Stimulated activated CD4-positive, alpha-beta T cell treated with anti-CD3 and anti-CD28 coated beads, Interleukin-2, amount 100 ng/mL, for 4 hours (primary cell): ENCODE measurements around the gene SHISA9.

Source experiments
- DNase-seq: peaks from one replicate; pipeline ENCODE4 v3.0.0-alpha.2; 2020; ENCODE audit warnings: low read depth

The SHISA9 gene

DNA sequence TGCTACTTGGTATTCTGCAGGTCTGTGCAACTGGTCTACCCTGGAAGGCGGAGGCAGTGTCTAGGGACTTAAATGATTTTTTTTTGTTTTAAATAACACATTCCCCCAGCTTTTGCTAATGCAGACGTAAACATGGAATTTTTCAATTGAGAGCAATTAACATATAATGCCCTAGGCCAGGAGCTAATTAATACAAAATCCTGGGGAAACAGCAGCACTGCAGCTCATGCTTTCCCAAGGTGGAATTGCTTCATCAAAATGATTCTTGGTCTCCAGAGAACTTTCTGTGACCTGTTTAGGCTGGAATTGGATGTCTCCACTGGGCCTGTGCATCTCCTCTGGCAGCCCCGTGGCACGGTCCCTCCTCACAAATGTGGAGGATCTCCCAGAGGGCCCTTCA is 50.6 kb downstream of the SHISA9 start:
- no peak for DNase-seq

DNA sequence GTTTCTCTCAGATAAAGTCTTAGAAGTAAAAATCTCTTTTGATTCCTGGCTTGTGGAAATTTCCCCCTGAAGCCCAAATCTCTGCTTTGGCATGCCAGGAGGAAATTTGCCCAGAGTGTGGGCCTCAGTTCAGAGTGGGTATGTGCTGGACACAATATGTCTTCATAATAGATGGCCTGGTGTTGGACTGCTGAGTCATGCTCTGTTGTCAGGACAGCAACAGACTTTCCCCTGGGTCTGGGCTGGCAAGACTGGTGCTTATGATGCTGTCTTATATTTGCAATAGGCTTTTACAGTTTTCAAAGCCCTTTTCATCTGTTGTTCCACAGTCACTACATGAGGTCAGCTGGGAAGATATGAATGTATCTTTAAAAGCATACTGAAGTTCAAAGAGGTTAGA is 57.0 kb downstream of the SHISA9 start:
- no peak for DNase-seq

DNA sequence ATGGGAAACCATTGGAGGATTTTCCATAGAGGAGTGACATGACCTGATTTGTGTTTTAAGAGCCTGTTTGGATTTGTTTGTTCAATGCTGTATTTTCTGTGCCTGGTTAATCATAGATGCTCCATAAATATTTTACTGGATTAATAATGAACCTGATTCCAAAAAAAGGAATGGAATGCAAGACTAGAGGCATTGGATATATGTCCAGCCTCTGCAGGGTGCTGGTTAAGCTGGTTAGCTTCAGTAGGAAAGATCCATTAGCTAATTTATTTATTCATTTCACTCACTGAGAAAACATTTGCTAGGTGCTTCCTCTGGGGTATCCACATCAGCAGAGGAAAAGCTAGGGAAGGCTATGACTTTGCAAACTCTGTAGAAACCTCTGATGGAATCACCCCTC is 57.7 kb downstream of the SHISA9 start:
- no peak for DNase-seq

DNA sequence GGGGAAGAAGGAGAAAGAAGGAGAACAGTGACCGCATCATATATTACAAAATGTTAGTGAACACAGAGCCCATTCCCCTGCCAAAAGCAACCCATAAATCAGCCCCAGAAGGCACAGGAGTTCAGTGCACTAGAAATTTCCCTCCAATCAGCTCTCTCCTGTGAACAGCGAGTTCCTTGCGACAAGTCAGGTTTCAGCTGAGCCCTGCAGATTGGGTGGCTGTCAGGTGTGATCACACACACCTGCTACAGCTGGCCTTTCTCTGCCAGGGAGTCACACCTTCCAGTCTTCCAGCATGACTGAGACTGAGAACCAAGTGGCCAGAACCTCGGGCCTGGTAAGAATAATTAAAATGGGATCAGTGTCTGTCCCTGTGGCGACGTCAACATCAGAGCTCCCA is 60.2 kb downstream of the SHISA9 start:
- no peak for DNase-seq

DNA sequence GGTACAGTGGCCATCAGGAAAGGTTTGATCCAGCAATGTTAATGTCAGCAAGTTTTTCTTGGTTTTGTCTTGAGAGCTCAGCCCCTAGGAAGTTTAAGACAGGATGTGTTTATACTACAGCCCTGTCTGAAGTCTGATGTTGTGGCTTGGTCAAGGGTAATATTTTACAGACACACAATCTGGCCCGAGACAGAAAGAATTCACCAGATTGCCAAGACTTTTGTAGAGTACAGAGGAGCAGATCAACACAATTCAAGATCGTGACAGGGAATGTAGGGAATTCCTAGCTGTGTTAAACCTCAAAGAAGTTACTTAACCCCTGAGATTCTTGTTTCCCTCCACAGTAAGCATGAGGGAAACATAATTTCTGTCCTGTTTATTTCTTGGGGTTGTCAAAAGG is 63.1 kb downstream of the SHISA9 start:
- no peak for DNase-seq

DNA sequence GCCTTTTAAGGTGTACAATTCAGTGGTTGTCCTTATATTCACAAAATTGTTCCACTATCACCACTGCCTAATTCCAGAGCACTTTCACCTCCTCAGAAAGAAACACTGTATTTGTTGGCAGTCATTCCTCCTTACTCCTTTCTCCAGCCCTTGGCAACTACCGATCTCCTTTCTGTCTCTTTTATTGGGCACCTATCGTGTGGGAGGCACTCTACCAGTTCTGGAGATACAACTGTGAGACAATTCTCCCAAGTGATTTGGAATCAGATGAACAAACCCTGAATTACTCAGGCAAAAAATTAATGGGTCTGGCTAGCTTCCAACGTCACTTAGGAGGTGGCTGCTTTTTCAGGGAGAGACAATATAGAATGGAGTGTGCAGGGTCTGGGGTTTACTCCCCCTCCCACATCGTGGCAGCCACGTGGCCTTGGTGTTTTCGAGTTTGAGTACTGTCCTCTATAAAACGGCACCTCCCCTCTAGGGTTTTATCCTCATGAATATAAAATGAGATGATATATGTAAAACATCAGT is 63.9 kb downstream of the SHISA9 start:
- DNase-seq, result no peak

DNA sequence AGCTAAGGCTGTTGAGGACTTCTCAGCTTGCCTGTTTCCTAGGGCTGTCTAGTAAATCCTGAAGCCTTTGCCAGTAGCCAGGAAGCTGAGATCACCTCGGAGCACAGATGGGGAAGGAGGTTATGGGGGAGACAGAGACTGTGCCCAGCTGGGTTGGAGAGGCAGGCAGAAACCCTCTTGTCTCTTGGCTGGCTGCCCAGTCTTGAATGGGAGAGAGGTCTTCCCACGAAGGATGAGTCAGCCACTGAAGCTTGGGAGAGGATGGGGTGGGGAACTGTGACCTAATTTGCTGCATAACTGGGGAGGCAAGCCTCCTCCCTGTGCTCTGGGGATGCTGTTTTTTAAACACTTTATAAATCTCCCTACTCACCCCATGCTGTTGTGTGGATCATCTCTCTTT is 69.8 kb downstream of the SHISA9 start:
- DNase-seq, result no peak

DNA sequence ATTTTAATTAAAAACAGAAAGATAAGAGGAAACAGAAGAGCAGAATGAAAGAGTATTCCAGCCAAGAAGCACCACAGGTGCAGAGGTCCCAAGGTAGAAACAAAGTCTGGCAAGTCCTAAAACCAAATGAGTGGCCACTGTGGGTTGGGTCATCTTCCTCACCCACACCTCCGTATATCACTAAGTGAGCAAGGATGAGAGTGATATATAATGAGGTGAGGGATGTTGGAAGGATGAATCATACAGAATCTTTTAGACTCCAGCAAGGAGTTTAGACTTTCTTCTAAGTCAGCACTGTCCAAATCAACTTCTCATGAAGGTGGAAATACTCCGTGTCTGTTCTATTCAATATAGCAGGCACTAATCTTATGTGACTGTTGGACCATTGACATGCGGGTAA is 70.8 kb downstream of the SHISA9 start:
- DNase-seq, result no peak

DNA sequence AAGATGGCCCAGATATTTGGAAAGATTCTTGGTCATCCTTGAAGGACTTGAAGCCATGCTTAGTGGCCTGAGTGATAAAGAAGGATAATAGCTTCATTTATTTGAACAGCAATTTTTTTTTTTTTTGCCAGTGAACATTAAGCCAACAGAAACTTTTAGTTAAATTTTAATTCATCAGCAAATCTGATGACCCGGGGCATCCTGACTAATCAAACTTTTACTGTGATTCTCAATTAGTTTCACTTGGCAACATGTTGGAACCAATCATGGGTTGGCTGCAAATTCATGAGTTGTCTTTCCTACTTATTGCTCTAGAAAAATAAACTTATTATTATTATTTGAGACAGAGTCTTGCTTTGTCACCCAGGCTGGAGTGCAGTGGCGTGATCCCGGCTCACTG is 74.4 kb downstream of the SHISA9 start:
- no peak for DNase-seq

DNA sequence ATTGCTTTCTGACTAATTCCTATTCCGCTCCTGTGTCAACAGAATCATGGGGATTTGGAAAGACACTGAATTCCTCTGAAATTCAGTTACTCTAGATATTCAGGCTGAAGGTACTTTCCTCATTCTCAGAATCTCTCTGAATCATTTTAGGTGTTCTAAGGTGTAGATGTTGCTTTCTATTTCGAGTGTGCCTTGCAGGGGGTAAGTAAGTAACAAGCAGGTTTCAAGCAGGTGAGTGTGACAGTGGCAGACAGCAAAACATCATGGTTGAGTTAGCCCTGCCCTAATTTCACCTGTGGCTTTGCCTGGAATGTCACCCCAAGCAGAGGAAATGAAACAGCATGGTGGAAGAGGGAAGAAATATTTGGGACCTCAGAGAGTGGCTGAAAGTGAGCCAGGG is 75.1 kb downstream of the SHISA9 start:
- DNase-seq, result no peak

DNA sequence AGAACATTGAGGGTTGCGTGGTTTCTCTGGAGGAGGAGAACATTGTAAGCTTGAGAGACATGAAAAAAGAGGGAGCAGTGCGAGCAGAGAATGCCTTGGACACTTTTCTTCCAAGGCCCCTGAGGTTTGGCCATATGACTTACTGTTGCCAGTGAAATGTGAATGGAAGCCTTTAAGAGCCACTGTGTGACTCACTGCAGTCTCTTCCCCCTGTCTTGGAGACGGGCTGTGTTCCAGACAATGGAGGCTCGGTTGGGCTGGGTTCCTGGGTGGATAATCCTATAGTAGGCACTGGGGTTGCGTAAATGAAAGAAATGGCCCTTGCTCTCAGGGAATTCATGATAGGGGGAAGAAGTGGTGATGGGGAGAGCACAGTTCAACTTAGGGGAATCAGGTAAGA is 75.5 kb downstream of the SHISA9 start:
- no peak for DNase-seq

DNA sequence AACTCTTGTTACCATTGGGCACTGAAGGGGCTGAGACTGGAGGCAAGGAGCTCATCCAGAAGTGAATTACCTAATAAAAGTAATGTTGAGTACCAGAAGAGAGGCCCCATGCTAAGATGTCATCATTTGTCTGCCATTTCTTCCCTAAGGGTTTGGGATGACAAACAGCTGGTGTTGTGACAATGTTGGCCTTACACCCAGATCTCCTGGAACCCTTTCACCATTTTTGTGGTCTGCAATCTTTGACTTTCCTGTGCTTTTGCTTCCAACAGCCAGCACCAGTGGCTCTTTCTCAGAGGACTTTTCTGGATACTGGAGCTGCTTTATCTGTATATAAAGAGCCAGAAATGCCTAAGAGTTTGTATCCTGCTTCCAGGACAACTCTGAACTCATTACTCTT is 84.1 kb downstream of the SHISA9 start:
- DNase-seq, result no peak

DNA sequence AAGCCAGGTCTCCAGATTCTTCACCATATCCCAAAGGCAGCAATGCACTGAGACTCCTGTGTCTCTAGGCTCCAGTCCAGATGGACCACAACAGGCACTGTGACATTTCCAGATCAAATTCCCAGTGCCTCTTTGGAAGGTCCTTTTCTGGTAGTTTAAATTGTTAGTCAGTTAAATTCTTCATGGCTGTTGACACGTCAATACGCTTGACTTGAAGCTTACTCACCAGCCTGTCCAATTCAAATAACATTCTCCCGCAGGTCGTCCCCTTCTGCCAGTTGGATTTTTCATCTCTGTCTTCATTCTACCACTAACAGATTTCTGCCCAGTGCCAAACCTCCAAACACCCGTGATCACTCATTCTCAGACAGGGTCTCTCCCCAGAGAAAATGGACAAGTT is 86.7 kb downstream of the SHISA9 start:
- DNase-seq, result no peak

DNA sequence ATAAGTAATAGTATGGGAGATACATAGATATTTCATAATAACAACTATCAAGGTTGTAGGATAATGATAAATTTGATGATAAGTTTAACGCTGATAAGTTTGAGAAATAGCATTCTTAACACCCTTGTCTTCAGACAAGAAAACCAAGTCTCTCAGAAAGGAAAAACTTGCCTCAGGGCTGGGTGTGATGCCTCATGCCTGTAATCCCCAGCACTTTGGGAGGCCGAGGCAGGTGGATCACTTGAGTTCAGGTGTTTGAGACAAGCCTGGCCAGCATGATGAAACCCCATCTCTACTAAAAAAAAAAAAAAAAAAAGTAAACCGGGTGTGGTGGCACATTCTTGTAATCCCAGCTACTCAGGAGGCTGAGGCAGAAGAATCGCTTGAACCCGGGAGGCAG is 90.7 kb downstream of the SHISA9 start:
- no peak for DNase-seq

DNA sequence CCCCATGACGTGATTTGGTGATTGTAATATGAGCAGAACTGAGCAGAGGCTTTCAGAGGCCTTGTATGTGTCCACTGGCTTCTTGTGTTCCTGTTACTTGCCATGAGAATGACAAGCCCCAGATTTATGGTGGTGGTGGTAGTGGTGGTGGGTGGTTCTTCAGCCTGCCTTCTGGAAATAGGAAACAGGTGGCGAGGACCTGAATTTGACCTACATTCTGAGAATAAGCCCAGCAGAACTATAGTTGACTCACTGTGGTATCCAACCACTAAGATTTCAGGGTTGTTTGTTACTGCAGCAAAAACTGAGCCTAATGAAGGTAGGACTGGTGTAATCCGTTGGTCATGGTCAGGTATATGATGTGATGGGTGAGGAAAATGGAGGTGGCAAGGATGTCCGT is 93.0 kb downstream of the SHISA9 start:
- no peak for DNase-seq

DNA sequence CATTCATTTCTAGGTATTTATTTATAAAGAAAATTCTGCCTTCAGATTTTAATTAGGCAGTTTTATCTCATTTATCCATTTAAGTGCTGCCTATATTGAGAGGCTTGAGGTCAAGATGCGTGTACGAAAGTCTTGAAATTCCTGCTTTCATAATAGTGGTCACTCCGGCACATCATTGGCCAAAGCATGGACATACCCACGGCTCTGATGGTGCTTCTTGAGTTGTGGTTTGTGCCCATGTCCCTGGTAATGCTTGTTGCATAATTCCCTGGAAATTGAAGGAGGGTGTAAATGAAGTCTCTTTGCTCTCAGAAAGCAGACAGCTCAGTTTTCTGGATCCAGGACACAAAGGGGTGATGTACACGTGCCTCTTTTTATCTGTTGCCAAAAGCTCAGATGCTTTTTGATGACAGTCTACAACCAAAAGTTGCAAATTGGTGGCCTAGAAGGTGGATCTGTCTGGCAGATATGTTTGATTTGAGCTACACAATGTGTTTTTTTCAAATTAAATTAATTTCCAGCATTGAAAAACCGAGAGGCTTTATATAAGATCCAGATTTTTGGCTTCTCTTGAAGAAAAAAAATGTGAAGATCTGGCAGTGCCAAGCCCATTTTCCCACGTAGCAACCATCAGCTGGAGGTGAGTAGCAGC is 94.4 kb downstream of the SHISA9 start:
- no peak for DNase-seq

DNA sequence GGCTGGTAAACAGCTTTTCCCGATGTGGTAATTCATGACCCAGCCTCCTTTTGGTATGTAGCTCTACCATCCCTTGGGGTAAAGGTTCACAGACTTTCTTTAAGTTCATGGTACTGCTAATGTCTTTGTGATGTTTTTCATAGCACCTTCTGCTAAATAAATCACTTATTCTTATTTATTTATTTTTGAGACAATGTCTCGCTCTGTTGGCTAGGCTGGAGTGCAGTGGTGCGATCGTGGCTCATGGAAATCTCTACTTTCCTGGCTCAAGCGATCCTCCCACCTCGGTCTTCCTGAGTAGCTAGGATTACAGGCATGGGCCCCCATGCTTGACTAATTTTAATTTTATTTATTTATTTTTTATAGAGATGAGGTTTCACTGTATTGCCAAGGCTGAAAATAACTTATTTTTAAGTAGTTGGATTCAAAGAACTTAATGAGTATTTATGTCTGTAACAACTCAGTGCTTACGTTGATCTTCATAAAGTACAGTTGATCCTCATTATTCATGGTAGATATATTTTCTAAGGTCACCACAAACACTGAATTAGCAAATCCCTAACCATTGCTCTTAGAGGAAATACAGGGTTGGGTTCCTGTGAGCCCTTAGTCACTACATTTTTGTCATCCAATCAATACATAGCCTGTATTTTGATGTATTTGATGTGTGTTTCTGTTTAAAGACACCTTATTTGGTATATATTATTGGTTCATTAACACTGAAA is 97.1 kb downstream of the SHISA9 start:
- DNase-seq, result no peak

DNA sequence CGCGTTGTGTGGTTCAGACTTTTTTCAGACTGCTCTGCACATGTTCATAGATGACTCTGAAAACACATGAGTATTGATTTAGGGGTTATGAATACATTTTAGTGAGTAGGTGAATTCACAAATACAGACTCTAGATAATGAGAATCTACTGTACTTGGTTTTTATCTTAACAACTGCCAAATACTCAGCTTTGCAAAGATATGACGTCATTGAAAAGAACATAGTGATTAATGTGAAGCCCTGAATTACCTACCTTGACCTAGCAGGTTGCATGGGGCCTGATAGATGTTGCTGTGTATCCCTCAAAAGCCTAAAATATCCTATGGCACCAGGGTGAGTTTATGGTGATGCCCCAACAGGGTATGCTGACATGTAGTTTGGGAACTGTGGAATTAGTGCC is 98.0 kb downstream of the SHISA9 start:
- no peak for DNase-seq

DNA sequence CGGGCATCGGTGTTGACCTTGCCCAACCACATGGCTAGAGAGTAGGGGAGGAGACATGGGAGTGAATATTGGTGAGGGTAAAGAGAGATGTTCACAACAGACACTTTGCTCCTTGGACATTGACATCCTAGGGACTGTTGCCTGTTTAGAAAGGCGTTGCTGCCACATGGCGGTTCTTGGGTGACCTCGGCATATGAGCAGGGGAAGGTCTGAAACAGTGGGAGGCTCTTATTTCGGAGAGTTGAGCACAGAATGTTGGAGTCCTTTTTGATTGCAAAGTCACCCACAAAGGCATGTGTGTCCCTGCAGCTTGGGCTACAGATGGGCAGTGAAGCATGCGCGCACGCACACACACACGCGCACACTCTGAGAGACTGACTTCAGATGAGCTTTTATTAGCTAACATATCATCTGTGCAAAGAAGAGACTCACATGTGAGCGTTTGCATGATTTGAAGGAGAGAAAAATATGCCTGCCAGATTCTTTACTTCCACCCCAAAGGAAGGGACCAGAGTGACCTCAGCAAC is 104.4 kb downstream of the SHISA9 start:
- no peak for DNase-seq

DNA sequence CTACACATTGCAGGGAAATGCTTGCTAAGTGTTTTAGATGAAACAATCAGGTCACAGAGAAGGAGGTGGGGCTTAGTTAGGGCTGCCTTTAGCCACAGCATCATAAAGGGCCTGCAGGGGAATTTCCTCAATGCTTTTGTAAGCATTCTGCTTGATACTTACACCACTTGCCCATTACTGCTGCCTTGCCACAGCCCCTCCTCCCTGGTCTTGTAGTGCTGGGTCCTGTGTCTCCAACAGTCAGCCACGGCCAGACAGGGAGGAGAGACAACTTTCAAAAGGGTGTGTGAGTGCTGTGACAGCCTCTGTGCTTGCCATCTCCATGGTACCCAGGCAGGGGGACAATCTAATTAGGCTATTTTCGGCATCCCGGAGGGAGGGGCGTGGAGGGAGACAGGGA is 111.2 kb downstream of the SHISA9 start:
- DNase-seq, result no peak

DNA sequence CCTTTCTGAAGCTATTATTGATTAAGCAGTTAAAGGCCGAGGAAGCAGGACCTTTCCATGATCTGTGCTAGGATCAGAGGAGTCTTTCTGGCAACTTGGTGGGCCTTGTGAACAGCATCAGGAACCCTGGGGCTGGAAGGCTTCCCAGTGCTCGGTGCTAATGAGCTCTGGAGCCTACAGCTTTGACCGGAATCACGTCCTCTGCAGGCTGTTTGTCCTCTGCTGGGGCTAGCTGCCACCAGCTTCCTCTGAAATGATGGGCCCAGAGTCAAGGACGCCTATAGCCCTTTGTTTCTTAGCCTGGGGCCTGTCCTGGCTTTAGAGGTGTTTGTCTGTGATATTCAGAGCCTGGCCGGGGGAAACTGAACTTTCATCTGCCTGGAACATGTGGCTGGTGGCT is 111.6 kb downstream of the SHISA9 start:
- DNase-seq, result no peak

DNA sequence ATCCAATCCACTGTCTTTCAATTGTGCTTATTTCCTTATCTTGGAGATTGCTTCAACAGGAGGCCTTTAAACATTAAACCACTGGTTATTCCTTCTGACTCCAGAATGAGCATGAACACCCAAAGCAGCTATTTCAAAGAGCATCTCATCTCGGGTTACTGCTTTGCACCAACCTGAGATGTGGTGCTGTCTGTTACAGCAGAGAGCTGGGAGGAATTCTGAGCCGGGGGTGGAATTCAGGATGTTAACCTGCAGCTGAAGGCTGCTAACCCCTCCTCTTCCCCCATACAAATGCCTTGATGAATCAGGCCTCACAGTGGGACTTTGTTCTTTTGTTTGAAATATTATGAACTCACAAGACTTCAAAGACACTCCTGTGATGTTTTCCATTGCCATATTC is 113.1 kb downstream of the SHISA9 start:
- DNase-seq, result no peak

DNA sequence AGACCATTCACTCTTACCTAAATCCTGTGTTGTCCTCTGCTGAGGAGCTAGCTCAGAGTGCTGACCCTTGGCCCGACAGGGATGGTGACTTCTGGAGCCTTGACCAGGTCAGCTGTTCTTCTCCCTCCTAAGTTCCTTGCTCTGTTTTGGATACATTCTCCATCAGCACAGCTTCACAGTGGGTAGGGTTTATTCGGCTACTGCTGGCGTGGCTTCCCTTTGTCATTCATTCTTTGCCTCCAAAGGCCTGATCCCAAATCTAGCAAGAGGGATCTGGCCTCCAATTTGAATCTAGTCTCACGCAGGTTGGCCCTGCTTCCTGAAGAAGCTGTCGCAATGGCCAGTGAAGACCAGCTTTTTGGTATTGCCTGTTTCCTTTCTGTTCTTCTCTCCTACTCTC is 116.6 kb downstream of the SHISA9 start:
- no peak for DNase-seq

DNA sequence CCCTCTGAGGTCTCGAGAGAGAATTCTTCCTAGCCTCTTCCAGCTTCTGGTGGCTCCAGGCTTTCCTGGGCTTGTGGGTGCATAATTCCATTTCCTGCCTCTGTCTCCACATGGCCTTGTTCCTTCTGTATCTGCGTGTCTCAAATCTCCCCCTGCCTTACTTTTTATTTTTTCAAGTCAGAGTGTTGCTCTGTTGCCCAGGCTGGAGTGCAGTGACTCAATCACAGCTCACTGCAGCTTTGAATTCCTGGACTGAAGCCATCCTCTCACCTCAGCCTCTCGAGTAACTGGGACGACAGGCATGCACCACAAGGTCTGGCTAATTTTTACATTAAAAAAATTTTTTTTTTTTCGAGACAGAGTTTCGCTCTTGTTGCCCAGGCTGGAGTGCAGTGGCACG is 120.6 kb downstream of the SHISA9 start:
- no peak for DNase-seq
